Measurements from ENCODE around the gene CREBBP. TPM values are rescaled to one million over a fixed set of nuclear protein-coding genes. Genes with fewer than 3 reads are reported as not detected.
A peak's percentile ranks its signal among the peaks of the same experiment; 100 is the strongest.

The CREBBP gene
- total and polyA plus RNA-seq, 2 donors (not counting 1 experiment from before 2014, with no cell fraction given): 6.1 to 22.6 TPM

GRCh38 chr16:3882531-3882930 lies 2.0 kb upstream of the CREBBP start:
- no peak overlapping the region for H3K4me2 ChIP-seq (ENCODE audit: extremely low read depth, insufficient read depth, low read length)
- H4K20me1 ChIP-seq (ENCODE audit: control insufficient read depth, extremely low read depth, insufficient read depth, low read length): peaks cover 3% of the 10 kb centered on the region
- H3K4me1 ChIP-seq (ENCODE audit: control insufficient read depth, extremely low read depth, insufficient read depth, low read length): peaks cover 2% of the 10 kb centered on the region
- no peaks in the 10 kb centered on the region for H3K9me3 ChIP-seq (ENCODE audit: control insufficient read depth, insufficient read depth, low read depth, low read length)
- H3K27ac ChIP-seq (ENCODE audit: insufficient read depth, low read length): no peak overlapping the region
- H2AFZ ChIP-seq (ENCODE audit: low read length): no peak overlapping the region
- peaks cover 23% of the 10 kb centered on the region for H3K79me2 ChIP-seq (ENCODE audit: control insufficient read depth, insufficient read depth, low read length)
- H3K4me3 ChIP-seq (replicated peaks in 1 of 4; ENCODE audit: control extremely low read depth in 1 of 4, insufficient read depth in 1 of 4, low read depth in 3 of 4, low read length in 4 of 4): no peak overlapping the region
- TF ChIP-seq EZH2 (IDR thresholded peaks at IDR 0.05; ENCODE audit: low read length, missing control alignments): no peak
- no peak for TF ChIP-seq CTCF (conservative IDR thresholded peaks at IDR 0.05 in 1 of 2, IDR thresholded peaks at IDR 0.05 in 1 of 2; ENCODE audit: low read depth in 1 of 2, low read length in 2 of 2)
- H3K9ac ChIP-seq (ENCODE audit: insufficient read depth, low read length): no peak overlapping the region
- H3K27me3 ChIP-seq (ENCODE audit: control insufficient read depth, insufficient read depth, low read length): no peaks in the 10 kb centered on the region
- no peak for DNase-seq (ENCODE audit: low read depth in 2 of 2)
- H3K36me3 ChIP-seq (ENCODE audit: control insufficient read depth, insufficient read depth, low read length): no peaks in the 10 kb centered on the region

- H3K4me3 ChIP-seq (replicated peaks in 1 of 4; ENCODE audit: control extremely low read depth in 1 of 4, insufficient read depth in 1 of 4, low read depth in 3 of 4, low read length in 4 of 4): peak overlapping the region in 2 of 4 experiments; percentile 52 to 68
- DNase-seq (ENCODE audit: low read depth in 2 of 2): no peak
- H3K9ac ChIP-seq (ENCODE audit: insufficient read depth, low read length): no peak overlapping the region
- H3K9me3 ChIP-seq (ENCODE audit: control insufficient read depth, insufficient read depth, low read depth, low read length): no peaks in the 10 kb centered on the region
- H3K4me1 ChIP-seq (ENCODE audit: control insufficient read depth, extremely low read depth, insufficient read depth, low read length): peaks cover 6% of the 10 kb centered on the region
- no peak for TF ChIP-seq EZH2 (IDR thresholded peaks at IDR 0.05; ENCODE audit: low read length, missing control alignments)
- TF ChIP-seq CTCF (conservative IDR thresholded peaks at IDR 0.05 in 1 of 2, IDR thresholded peaks at IDR 0.05 in 1 of 2; ENCODE audit: low read depth in 1 of 2, low read length in 2 of 2): no peak
- H3K36me3 ChIP-seq (ENCODE audit: control insufficient read depth, insufficient read depth, low read length): no peaks in the 10 kb centered on the region
- H4K20me1 ChIP-seq (ENCODE audit: control insufficient read depth, extremely low read depth, insufficient read depth, low read length): peaks cover 9% of the 10 kb centered on the region
- H3K79me2 ChIP-seq (ENCODE audit: control insufficient read depth, insufficient read depth, low read length): peaks cover 33% of the 10 kb centered on the region
- H3K27me3 ChIP-seq (ENCODE audit: control insufficient read depth, insufficient read depth, low read length): no peaks in the 10 kb centered on the region
- H2AFZ ChIP-seq (ENCODE audit: low read length): no peak overlapping the region
- peak overlapping the region; percentile 79 for H3K4me2 ChIP-seq (ENCODE audit: extremely low read depth, insufficient read depth, low read length)
- H3K27ac ChIP-seq (ENCODE audit: insufficient read depth, low read length): no peak overlapping the region
These were observed 1.0 kb upstream of the CREBBP start for GRCh38 chr16:3881499-3881990.

GRCh38 chr16:3879887-3880564 lies 487 bp downstream of the CREBBP start:
- Histone ChIP-seq H3K9me3 (ENCODE audit: control insufficient read depth, insufficient read depth, low read depth, low read length) (no peaks in the 10 kb centered on the region), H3K79me2 (ENCODE audit: control insufficient read depth, insufficient read depth, low read length) (peaks cover 48% of the 10 kb centered on the region), H3K9ac (ENCODE audit: insufficient read depth, low read length) (peak overlapping the region; percentile 74), H3K4me2 (ENCODE audit: extremely low read depth, insufficient read depth, low read length) (no peak overlapping the region), H3K36me3 (ENCODE audit: control insufficient read depth, insufficient read depth, low read length) (no peaks in the 10 kb centered on the region), H3K4me1 (ENCODE audit: control insufficient read depth, extremely low read depth, insufficient read depth, low read length) (peaks cover 6% of the 10 kb centered on the region), H3K4me3 (replicated peaks in 1 of 4; ENCODE audit: control extremely low read depth in 1 of 4, insufficient read depth in 1 of 4, low read depth in 3 of 4, low read length in 4 of 4) (peak overlapping the region; percentile 81 to 94 (median 89)), H3K27me3 (ENCODE audit: control insufficient read depth, insufficient read depth, low read length) (no peaks in the 10 kb centered on the region), H3K27ac (ENCODE audit: insufficient read depth, low read length) (no peak overlapping the region), H2AFZ (ENCODE audit: low read length) (no peak overlapping the region), H4K20me1 (ENCODE audit: control insufficient read depth, extremely low read depth, insufficient read depth, low read length) (peaks cover 14% of the 10 kb centered on the region)
- TF ChIP-seq CTCF (conservative IDR thresholded peaks at IDR 0.05 in 1 of 2, IDR thresholded peaks at IDR 0.05 in 1 of 2; ENCODE audit: low read depth in 1 of 2, low read length in 2 of 2) (peak in 1 of 2 donors; percentile 12), EZH2 (IDR thresholded peaks at IDR 0.05; ENCODE audit: low read length, missing control alignments) (no peak)
- DNase-seq (ENCODE audit: low read depth in 2 of 2): peak; percentile 52 to 58
